Right atrium auricular region (tissue), 2 donors: Measurements from ENCODE around the gene API5. TPM values are rescaled to one million over a fixed set of nuclear protein-coding genes. Genes with fewer than 3 reads are reported as not detected.
"Not testable (repeated sequence)": the region's sequence is repeated elsewhere in the genome, so short reads cannot be mapped to it uniquely, and the experiment has no call there.

Experiments used
- DNase-seq: peaks from one replicate; pipeline ENCODE4 v3.0.0-alpha.2; 2019; ENCODE audit warnings: low spot score
- H3K27ac ChIP-seq, 2 donors: fragments of 200-600 bp; sonication (generic); 1 replicate in 1 of 2; 2 replicates in 1 of 2; pipeline ENCODE4 v1.5.1; 2016 to 2019
- H3K27me3 ChIP-seq, 2 donors: fragments of 200-600 bp; sonication (generic); one replicate each; pipeline versions ENCODE4 v1.5.1 to v1.6.0; 2017 to 2019
- H3K36me3 ChIP-seq: fragments of 200-600 bp; sonication (generic); one replicate; pipeline ENCODE4 v1.5.1; 2016
- H3K4me1 ChIP-seq, 2 donors: fragments of 200-600 bp; sonication (generic); one replicate each; pipeline versions ENCODE4 v1.5.1 to v1.6.0; 2017 to 2019
- H3K4me3 ChIP-seq, 2 donors: fragments of 200-600 bp; sonication (generic); 1 replicate in 1 of 2; 2 replicates in 1 of 2; pipeline ENCODE4 v1.5.1; 2017 to 2019; ENCODE audit warnings: mild to moderate bottlenecking in 1 of 2, moderate library complexity in 1 of 2
- H3K9me3 ChIP-seq, 2 donors: fragments of 200-600 bp; sonication (generic); one replicate each; pipeline ENCODE4 v1.5.1; 2019
- CTCF ChIP-seq, 2 donors: fragments of 200-600 bp; sonication (generic); IDR thresholded peaks; one replicate each; pipeline ENCODE4 v1.5.1; 2019; ENCODE audit warnings: antibody characterized with exemption in 2 of 2
- total RNA-seq, 2 donors: library from RNA; depleted of rRNA; stranded (reverse); fragments of >200 nt; gene quantifications; one replicate each; pipeline ENCODE4 v1.1.0, GENCODE V29; 2016

The API5 gene
- total RNA-seq, 2 donors from 2014 or later = 37.7 to 50.3 TPM

- TF ChIP-seq CTCF (IDR thresholded peaks at IDR 0.05) = no peak
Measured at GRCh38 chr11:43315966-43316365, 4.2 kb downstream of the API5 start.

DNA sequence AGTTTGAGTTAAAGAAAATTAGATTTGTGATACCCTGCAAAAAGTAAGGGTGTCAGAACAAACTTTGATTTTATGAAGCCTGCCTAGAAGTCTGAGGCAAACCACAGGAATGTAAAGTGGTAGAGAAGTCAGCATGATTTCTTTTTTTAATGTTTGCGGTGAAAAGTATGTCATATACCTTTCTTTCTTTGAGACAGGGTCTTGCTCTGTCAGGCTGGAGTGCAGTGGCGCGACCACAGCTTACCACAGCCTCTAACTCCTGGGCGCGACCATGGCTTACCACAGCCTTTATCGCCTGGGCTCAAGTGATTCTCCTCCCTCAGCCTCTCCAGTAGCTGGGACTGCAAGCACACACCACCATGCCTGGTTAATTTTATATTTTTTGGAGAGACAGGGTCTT, 4.7 kb downstream of the API5 start:
- H3K27me3 ChIP-seq = no peaks in the 10 kb centered on the region
- H3K4me1 ChIP-seq = peaks cover 0 to 21% of the 10 kb centered on the region in 2 donors
- no peaks in the 10 kb centered on the region for H3K9me3 ChIP-seq
- H3K4me3 ChIP-seq = no peak overlapping the region
- no peak for DNase-seq
- no peak for TF ChIP-seq CTCF (IDR thresholded peaks at IDR 0.05)
- H3K27ac ChIP-seq = no peak overlapping the region
- H3K36me3 ChIP-seq = peaks cover 14% of the 10 kb centered on the region

More at GRCh38 chr11:43315966-43316365, 4.2 kb downstream of the API5 start:
- DNase-seq = no peak
- no peaks in the 10 kb centered on the region for H3K9me3 ChIP-seq
- H3K4me3 ChIP-seq = no peak overlapping the region
- peaks cover 9% of the 10 kb centered on the region for H3K36me3 ChIP-seq
- no peaks in the 10 kb centered on the region for H3K27me3 ChIP-seq
- H3K27ac ChIP-seq = no peak overlapping the region
- H3K4me1 ChIP-seq = peaks cover 0 to 23% of the 10 kb centered on the region in 2 donors

DNA sequence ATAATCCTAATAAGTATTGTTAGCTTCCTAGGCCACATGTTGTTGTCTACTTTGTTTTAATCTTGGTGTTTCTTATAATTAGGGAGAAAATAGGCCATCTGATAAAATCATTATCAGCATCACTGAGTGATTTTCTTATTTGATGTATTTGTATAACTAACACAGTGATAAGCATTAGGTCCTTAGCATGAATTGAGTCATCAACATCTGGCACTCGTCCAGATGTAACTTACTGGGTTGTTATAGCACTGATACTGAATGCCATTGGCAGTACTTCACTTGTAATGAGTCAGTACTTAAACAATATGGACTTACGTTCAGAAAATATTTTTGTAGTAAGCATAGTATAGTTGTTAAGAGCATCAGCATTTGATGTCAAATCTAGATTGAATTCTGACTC, 16.2 kb downstream of the API5 start:
- Histone ChIP-seq H3K27me3 (no peaks in the 10 kb centered on the region), H3K9me3 (no peaks in the 10 kb centered on the region), H3K4me1 (no peaks in the 10 kb centered on the region), H3K27ac (no peak overlapping the region), H3K36me3 (peaks cover 92% of the 10 kb centered on the region), H3K4me3 (no peak overlapping the region)
- DNase-seq = no peak
- no peak for TF ChIP-seq CTCF (IDR thresholded peaks at IDR 0.05)

GRCh38 chr11:43328482-43328881, 16.7 kb downstream of the API5 start:
- H3K27ac ChIP-seq = no peak overlapping the region
- no peak for DNase-seq
- no peaks in the 10 kb centered on the region for H3K4me1 ChIP-seq
- peaks cover 90% of the 10 kb centered on the region for H3K36me3 ChIP-seq
- no peaks in the 10 kb centered on the region for H3K9me3 ChIP-seq
- TF ChIP-seq CTCF (IDR thresholded peaks at IDR 0.05) = no peak
- H3K27me3 ChIP-seq = no peaks in the 10 kb centered on the region
- no peak overlapping the region for H3K4me3 ChIP-seq

GRCh38 chr11:43341159-43341558, 29.4 kb downstream of the API5 start:
- no peak for DNase-seq
- TF ChIP-seq CTCF (IDR thresholded peaks at IDR 0.05) = no peak
- no peak overlapping the region for H3K4me3 ChIP-seq
- H3K9me3 ChIP-seq = no peaks in the 10 kb centered on the region
- no peaks in the 10 kb centered on the region for H3K27me3 ChIP-seq
- H3K4me1 ChIP-seq = no peaks in the 10 kb centered on the region
- no peak overlapping the region for H3K27ac ChIP-seq
- peaks cover 31% of the 10 kb centered on the region for H3K36me3 ChIP-seq

DNA sequence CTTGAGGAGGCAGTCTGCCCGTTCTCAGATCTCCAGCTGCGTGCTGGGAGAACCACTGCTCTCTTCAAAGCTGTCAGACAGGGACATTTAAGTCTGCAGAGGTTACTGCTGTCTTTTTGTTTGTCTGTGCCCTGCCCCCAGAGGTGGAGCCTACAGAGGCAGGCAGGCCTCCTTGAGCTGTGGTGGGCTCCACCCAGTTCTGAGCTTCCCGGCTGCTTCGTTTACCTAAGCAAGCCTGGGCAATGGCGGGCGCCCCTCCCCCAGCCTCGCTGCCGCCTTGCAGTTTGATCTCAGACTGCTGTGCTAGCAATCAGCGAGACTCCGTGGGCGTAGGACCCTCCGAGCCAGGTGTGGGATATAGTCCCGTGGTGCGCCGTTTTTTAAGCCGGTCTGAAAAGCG, 39.6 kb downstream of the API5 start:
- not testable (repeated sequence) for H3K27me3 ChIP-seq, H3K9me3 ChIP-seq, H3K4me1 ChIP-seq, DNase-seq, H3K36me3 ChIP-seq, H3K27ac ChIP-seq, H3K4me3 ChIP-seq
